ENCODE measurements around the gene ZNF672. TPM values are rescaled to one million over a fixed set of nuclear protein-coding genes. Genes with fewer than 3 reads are reported as not detected.

The ZNF672 gene
- total RNA-seq, 1 donor: 15.2 TPM

DNA sequence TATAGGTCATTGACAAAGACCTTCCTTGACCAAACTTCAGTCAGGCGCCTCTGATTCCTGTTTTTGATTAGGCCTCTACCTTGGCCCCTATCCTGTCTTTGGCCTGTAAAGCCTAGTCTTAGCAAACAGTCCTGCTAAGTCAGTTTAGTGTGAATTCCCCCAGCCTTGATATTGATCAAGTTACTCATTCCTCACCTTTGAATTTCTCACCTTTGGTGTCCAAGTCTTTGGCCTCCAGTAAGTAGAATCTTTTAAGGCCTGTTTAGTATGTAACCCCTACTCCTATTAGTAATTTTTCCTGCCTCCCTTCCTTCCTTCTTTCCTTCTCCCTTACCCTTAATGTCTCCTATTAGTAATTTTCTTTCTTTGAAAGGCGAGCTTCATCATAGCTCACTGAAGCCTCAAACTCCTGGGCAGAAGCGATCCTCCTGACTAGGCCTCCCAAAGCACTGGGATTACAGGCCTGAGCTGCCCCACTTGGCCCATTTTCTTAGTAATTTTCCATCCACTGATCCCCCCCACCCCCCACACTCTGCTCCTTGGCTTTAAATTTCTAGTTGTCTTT lies 33.9 kb downstream of the ZNF672 start:
- Histone ChIP-seq H3K27me3 (ENCODE audit: insufficient read depth, low read length) (no peaks in the 10 kb centered on the region), H3K27ac (ENCODE audit: low read depth, low read length) (peak overlapping the region; percentile 94), H2AFZ (ENCODE audit: low read length) (no peak overlapping the region), H3K4me1 (ENCODE audit: insufficient read depth, low read length) (no peaks in the 10 kb centered on the region), H3K36me3 (ENCODE audit: insufficient read depth, low read length) (no peaks in the 10 kb centered on the region), H3K9me3 (ENCODE audit: low read depth, low read length) (no peaks in the 10 kb centered on the region), H4K20me1 (ENCODE audit: insufficient read depth, low read length) (no peaks in the 10 kb centered on the region), H3K79me2 (ENCODE audit: insufficient read depth, low read length) (no peaks in the 10 kb centered on the region), H3K4me3 (ENCODE audit: insufficient read depth, low read length) (no peak overlapping the region), H3K4me2 (ENCODE audit: insufficient read depth, low read length) (no peak overlapping the region)
- DNase-seq (ENCODE audit: insufficient read length, low spot score, missing footprints): no peak
- no peak for TF ChIP-seq CTCF (IDR thresholded peaks at IDR 0.05; ENCODE audit: extremely low read depth, low read depth, low read length)

DNA sequence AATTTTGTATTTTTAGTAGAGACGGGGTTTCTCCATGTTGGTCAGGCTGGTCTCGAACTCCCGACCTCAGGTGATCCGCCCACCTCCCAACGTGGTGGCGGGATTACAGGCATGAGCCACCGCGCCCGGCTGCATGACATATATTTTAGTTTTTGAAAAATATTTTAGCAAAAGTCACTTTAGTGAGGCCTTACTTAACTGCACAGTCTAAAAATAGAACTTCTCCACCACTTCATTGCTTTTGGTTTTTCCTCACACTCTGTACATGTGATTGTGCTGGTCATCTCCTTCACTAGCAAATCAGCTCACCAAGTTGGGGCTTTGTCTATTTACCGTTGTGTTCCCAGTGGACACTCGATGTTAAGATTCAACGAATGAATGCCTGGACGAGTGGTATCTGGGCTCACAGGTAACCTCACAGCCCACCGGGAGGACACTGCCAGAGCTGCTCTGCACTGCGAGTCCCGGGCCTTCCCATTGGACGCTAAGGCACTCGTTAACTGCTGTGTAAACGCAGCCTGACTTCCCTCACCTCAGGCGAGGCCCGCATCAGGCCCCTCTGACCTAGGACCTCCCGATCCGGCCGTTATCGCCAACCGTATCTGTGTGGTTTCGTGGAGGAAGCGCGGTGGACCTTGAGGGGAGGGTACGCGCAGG lies 34.9 kb downstream of the ZNF672 start:
- Histone ChIP-seq H3K27me3 (ENCODE audit: insufficient read depth, low read length) (no peaks in the 10 kb centered on the region), H3K9me3 (ENCODE audit: low read depth, low read length) (no peaks in the 10 kb centered on the region), H3K4me3 (ENCODE audit: insufficient read depth, low read length) (peak overlapping the region; percentile 75), H2AFZ (ENCODE audit: low read length) (peak overlapping the region; percentile 98), H3K79me2 (ENCODE audit: insufficient read depth, low read length) (no peaks in the 10 kb centered on the region), H4K20me1 (ENCODE audit: insufficient read depth, low read length) (no peaks in the 10 kb centered on the region), H3K4me1 (ENCODE audit: insufficient read depth, low read length) (no peaks in the 10 kb centered on the region), H3K36me3 (ENCODE audit: insufficient read depth, low read length) (no peaks in the 10 kb centered on the region), H3K27ac (ENCODE audit: low read depth, low read length) (peak overlapping the region; percentile 94), H3K4me2 (ENCODE audit: insufficient read depth, low read length) (peak overlapping the region; percentile 95)
- peak; percentile 93 for DNase-seq (ENCODE audit: insufficient read length, low spot score, missing footprints)
- TF ChIP-seq CTCF (IDR thresholded peaks at IDR 0.05; ENCODE audit: extremely low read depth, low read depth, low read length): no peak

- H2AFZ ChIP-seq (ENCODE audit: low read length): peak overlapping the region; percentile 98
Observed at GRCh38 chr1:248873409-248873992, 35.5 kb downstream of the ZNF672 start.

More at GRCh38 chr1:248873409-248873992, 35.5 kb downstream of the ZNF672 start:
- no peaks in the 10 kb centered on the region for H3K36me3 ChIP-seq (ENCODE audit: insufficient read depth, low read length)
- TF ChIP-seq CTCF (IDR thresholded peaks at IDR 0.05; ENCODE audit: extremely low read depth, low read depth, low read length): no peak
- H3K27me3 ChIP-seq (ENCODE audit: insufficient read depth, low read length): no peaks in the 10 kb centered on the region
- H4K20me1 ChIP-seq (ENCODE audit: insufficient read depth, low read length): no peaks in the 10 kb centered on the region
- peak overlapping the region; percentile 94 for H3K27ac ChIP-seq (ENCODE audit: low read depth, low read length)
- H3K79me2 ChIP-seq (ENCODE audit: insufficient read depth, low read length): no peaks in the 10 kb centered on the region
- H3K4me1 ChIP-seq (ENCODE audit: insufficient read depth, low read length): no peaks in the 10 kb centered on the region
- H3K4me2 ChIP-seq (ENCODE audit: insufficient read depth, low read length): peak overlapping the region; percentile 95
- peak; percentile 92 for DNase-seq (ENCODE audit: insufficient read length, low spot score, missing footprints)
- no peaks in the 10 kb centered on the region for H3K9me3 ChIP-seq (ENCODE audit: low read depth, low read length)
- peak overlapping the region; percentile 75 for H3K4me3 ChIP-seq (ENCODE audit: insufficient read depth, low read length)

Measured in osteoblast (primary cell).